NCI-H2081 (cell line): Measurements from ENCODE around the gene CA9.

Source experiments
- DNase-seq, 2 experiments: peaks; one replicate each; lab custom pipeline; 2025; lab: John Stamatoyannopoulos, UW

Gene CA9

DNA sequence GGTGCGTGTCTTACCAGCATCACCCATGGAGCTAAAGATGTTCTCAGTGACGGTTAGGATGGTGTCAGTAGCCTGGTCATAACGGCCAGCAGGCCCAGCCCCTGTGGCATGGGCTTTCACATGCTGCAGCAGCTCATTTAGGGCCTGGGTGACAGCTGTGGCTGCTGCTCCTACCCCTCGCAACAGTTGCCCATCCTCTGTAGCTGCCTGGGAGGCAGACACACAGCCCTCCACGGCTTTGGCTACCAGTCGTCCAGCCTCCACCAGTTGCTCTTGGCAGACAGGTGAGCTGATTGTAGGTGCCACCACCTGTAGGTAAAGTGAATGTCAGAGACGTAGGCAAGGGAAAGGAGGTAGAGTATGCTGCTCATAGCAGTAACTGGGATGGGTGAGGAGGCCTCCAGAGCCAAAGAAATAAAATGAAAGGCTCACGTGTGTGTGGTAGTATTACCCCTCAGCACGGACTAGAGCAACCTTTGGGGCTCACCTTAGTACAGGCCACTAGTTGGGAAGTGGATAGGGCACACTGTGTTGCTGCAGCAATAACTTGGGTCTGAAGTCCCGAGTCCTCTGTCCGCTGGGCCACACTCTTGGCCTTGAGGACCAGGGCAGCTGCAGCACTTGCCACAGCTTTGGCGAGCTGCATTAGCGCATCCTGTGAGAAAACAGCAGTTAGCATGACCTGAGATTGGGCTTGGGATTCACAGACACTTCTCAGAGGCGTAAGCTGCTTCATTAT, 43.6 kb downstream of the CA9 start:
- peak in 1 of 2 experiments; percentile 14 for DNase-seq

DNA sequence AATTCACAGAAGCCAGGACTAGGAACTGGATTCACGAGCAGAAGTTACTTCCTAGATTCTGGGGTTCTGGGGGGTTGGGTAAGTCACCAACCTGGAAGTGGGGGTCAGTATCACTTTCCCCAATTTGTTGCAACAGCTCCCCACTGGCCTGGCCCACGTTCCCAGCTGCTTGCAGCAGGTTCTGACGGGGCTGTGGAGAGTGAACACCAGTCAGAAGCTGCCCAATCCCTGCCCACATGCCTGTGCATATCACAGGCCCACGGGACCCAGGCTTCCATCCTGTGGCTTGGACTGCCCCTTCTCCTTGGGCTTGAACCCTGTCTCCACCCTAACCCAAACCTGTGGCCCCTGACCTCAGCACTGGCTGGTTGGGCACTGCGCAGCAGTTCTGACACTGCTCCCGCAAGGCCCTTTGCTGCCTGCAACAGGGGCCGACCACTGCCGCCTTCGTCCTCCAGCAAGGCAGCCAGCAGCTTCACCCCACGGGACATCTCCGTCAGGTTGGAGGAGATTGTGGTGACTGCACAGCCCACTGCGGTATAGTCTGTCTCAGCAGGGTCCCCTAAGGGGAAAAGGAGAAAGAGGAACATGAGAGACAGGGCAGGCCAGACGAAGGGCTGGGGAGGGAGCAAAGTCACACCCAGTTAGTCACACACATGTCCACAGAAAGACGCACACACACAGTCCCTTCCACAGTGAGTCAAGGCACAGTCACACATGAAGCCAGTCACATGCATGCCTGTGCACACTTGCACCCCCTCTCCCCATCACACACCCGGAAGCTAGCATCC, 45.2 kb downstream of the CA9 start:
- DNase-seq = no peak

DNA sequence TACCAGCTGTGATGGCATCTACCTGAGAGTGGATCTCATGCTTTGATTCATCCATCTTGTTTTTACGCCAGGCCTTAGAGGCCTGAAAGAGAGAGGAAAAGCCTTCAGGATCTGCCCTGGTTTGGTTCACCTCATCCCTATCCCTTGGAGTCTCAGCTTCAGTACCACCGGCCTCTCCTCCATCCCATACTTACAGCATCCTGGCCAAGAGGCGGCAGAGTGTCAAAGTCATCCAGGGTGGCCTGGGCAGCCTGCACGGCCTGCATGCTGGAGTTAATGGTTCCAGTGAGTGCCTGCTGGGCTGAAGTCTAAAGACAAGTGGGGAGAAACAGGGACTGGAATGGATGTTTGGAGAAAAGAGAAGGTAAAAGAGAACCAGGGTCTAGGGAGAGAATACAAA, 45.8 kb downstream of the CA9 start:
- DNase-seq = no peak

DNA sequence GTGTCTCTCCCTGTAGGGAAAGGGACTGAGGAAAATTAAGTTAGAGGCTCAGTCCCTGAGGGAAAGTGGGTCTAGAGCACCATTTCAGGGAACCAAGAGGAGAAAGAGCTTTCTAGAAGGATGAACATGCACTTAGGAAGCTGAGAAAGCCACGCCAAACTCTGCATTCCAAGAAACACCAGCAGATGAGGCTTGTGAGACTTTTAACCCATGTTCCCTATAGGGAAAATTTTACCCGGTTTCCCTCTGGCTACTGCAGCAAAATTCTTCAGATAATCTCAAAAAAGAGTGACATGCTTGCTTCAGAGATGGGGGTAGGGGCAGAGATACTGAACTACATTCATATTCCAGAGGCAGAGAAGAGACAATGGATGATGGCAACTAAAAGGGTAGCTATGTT, 49.7 kb downstream of the CA9 start:
- no peak for DNase-seq

DNA sequence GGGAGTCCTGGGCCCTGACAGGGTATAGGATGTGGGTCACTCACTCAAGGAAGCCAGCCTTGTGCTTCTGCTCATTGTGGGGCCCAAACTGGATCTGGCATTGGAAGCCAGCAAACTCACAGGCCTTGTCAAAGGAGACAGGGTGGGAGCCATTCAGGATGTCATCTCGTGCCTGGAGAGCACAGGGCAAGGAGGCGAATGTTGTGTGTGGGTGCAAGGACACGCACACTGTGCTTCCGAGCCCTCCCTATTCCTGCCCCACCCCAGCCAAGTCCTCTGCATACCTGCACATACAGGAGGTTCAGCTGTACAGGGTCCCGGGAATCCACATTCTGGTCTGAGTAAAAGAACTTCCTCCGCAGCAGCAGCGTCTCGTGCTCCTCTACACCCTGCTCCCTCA, 50.2 kb downstream of the CA9 start:
- DNase-seq = no peak

DNA sequence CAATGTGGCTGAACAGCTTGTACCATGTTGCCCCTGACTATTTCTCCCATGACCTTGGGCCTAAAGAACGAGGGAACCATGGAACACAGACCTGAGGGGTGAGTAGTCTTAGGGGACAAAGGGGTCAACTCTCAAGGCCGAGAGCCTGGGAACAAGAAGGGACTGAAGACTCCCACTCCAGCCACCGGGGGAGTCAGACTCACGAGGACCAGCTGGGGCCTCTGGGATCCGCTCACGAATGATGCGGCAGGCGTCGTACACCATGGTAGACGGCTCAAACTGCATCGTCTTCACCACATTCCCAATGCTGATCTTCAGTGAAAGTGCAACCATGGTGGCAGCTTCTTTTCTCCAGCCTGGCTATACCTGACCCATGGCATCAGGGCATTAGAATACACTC, 51.6 kb downstream of the CA9 start:
- no peak for DNase-seq

DNA sequence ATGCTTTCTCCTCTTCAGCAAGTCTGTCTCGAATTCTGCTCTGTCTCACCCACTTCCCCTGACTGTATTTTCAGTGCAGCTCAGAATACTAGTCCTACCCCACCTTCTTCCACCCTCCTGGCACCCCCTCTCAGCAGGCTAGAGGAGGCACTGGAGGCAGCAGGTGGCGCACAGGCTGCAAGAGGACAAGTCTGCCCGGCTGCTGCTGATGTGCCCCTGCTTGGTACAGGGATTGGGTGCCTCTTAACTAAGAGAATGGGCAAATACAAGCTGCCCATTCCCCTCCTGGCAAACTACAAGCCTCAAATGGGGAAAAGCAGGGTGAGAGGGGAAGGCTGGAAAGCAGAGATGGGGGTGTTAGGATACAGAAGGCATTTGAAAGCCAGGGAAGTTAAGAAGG, 53.2 kb downstream of the CA9 start:
- peak in 1 of 2 experiments; percentile 26 for DNase-seq

DNA sequence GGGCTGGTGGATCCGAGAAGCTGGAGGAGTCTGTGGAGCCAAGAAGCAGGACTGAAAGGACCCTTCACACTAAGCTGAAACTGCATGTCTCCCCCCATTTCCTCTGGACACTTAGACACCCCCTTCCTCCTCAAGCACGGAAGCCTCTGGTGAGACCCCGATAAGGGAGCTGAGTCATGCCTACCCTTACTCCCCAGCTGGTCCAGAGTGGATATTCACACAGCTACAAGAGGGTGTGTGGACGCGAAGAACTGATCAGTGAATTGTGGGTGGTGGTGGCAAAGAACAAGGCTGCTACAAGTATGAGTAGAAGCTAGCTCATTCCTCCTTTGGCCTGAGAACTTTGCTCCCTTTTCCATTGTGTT, 53.9 kb downstream of the CA9 start:
- no peak for DNase-seq

DNA sequence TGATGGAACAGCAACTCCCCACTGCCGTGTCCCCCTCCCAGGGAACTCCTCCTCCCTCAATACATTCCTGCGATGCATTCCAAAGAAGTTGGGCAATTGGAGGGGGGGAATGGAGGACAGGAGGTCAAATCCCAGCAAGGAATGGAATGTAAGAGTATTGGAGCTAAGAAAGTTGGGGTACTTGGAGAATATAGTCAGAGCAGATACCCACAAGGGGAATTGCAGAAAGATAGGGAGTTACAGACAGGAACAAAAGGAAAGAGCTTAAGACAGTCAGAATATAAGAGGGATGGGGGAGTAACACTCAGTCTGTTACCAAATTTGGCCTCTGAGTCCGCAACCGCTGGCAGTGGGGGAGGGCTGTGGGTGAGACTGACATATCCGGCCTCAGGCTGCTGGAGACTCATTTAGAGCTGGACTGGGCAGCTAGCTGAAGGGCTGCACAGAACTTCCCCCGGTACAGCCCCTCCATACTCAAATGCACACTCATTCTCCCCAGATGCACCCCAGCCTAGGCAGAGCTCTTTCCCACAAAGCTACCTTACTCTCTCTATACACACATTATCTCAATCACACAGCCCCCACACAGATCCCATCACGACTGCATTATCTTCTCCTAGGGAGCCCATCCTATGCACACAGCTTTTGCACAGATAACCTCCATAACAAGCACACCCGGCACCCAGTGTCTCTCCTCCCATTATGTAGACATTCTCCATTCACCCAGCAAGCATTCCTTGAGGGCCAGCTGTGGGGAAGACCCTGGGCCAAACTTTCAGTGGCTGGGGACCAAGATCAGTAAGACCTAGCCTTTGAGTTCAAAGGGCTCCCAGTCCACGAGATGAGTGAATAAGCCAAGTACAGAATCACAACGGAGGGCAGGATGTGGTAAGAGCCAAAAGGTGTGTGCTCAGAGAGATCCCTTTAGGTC, 54.6 kb downstream of the CA9 start:
- no peak for DNase-seq

DNA sequence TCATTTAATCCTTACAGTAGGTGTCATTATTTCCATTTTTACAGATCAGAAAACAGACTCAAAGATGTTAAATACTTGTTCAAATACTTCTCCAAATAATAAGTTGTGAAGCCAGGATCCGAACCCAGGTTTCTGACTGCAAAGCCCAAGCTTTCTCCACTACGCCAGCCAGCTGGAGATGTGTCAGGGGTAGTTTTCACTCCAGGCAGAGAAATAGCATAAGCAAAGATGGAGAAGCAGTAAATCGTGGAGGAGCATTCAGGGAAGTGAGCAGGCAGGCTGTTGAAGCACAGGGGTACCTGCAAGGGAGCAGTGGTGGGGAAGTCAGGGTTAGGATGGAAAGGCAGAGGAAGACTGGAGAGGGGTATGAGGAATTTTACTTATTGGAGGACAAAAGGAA, 55.4 kb downstream of the CA9 start:
- no peak for DNase-seq

DNA sequence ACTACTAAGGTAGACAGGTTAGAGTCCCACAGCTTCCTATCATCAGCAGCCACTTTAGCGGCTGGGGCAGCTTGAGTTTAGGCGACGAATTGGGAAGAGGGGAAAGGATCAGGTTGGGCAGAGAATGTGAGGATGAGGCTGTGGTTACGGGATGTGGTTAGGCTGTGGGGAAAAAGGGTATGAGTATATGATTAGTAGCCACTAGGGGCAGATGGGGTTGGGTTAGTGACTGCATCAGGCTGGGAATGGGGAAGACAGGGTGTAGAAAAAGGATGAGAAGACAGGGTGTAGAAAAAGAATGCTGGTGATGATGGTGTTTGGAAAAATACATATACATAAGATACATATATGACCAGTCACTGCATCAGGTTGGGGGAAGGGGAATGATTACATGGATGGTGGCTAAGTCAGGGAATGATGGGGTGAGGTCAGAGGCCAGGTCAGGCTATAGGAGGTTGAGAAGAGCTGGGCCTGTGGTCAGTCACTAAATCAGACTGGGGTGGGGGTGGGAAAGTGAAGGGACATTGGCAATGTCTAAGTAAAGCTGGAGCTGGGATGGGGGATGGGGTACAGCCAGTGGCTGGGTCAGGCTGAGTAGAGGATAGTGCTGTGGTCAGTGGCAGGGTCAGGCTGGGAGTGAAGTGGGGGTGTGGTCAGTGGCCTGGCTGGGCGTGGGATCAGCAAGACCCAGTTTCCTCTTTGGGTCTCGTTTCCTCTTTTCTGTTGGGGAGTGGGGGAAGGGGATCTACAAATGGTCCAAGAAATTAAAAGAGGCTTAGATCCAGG, 56.2 kb downstream of the CA9 start:
- peak; percentile 24 to 39 for DNase-seq

DNA sequence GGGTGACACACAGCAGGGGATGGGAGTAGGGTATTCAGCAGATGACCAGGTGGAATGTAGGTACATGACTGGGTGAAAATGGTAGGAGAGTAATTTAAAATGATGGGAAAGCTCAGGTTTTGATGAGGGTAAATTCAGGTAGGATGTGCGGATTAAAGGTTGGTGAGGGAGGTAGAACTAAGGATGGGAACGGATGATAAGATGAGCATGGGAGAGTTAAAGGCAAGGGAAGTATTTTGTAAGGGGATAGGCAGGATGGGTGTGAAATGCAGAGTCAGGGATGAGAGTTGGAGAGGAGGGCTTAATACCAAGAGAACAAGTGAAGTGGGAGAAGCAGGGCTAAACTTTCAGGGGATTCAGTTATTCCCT, 56.7 kb downstream of the CA9 start:
- DNase-seq = no peak
